Measurements from ENCODE around the gene TBC1D17. TPM values are rescaled to one million over a fixed set of nuclear protein-coding genes. Genes with fewer than 3 reads are reported as not detected.

Gene TBC1D17
- total RNA-seq, 1 experiment from 2014 or later, result 10.1 TPM

GRCh38 chr19:49861541-49862378 is 15.7 kb upstream of the TBC1D17 start:
- no peak for DNase-seq (ENCODE audit: low spot score)

- DNase-seq (ENCODE audit: low spot score), result no peak
Observed at GRCh38 chr19:49862391-49863253, 14.9 kb upstream of the TBC1D17 start.

- DNase-seq (ENCODE audit: low spot score), result no peak
Observed at GRCh38 chr19:49863254-49863934, 14.1 kb upstream of the TBC1D17 start.

GRCh38 chr19:49863935-49864320 is 13.6 kb upstream of the TBC1D17 start:
- no peak for DNase-seq (ENCODE audit: low spot score)

GRCh38 chr19:49864890-49865289 is 12.6 kb upstream of the TBC1D17 start:
- DNase-seq (ENCODE audit: low spot score), result no peak

- peak; percentile 93 for DNase-seq (ENCODE audit: low spot score)
Observed at GRCh38 chr19:49866933-49867782, 10.3 kb upstream of the TBC1D17 start, which contains the start of gene PNKP. Gene PNKP (minus strand): TSS chr19:49867576. CDS start chr19:49867204, 372 bp downstream.

- DNase-seq (ENCODE audit: low spot score), result no peak
Observed at GRCh38 chr19:49869009-49869483, 8.5 kb upstream of the TBC1D17 start.

- DNase-seq (ENCODE audit: low spot score), result peak; percentile 100
Observed at GRCh38 chr19:49869484-49870308, 7.8 kb upstream of the TBC1D17 start.

GRCh38 chr19:49870309-49870901 is 7.1 kb upstream of the TBC1D17 start:
- DNase-seq (ENCODE audit: low spot score), result no peak

- no peak for DNase-seq (ENCODE audit: low spot score)
Observed at GRCh38 chr19:49871349-49871985, 6.0 kb upstream of the TBC1D17 start.

- no peak for DNase-seq (ENCODE audit: low spot score)
Observed at GRCh38 chr19:49872245-49873128, 5.0 kb upstream of the TBC1D17 start.

- DNase-seq (ENCODE audit: low spot score), result no peak
Observed at GRCh38 chr19:49873129-49873521, 4.4 kb upstream of the TBC1D17 start.

GRCh38 chr19:49873834-49874233 is 3.7 kb upstream of the TBC1D17 start:
- DNase-seq (ENCODE audit: low spot score), result no peak

GRCh38 chr19:49874503-49875157 is 2.9 kb upstream of the TBC1D17 start:
- DNase-seq (ENCODE audit: low spot score), result no peak

GRCh38 chr19:49875177-49875576 is 2.3 kb upstream of the TBC1D17 start:
- DNase-seq (ENCODE audit: low spot score), result no peak

- DNase-seq (ENCODE audit: low spot score), result no peak
Observed at GRCh38 chr19:49875857-49876421, 1.6 kb upstream of the TBC1D17 start.

- peak; percentile 99 for DNase-seq (ENCODE audit: low spot score)
Observed at GRCh38 chr19:49876422-49877019, 981 bp upstream of the TBC1D17 start.

Data from A172 (cell line).